ENCODE measurements around the gene KRT17.
"Not testable (repeated sequence)": the region's sequence is repeated elsewhere in the genome, so short reads cannot be mapped to it uniquely, and the experiment has no call there.

The KRT17 gene

DNA sequence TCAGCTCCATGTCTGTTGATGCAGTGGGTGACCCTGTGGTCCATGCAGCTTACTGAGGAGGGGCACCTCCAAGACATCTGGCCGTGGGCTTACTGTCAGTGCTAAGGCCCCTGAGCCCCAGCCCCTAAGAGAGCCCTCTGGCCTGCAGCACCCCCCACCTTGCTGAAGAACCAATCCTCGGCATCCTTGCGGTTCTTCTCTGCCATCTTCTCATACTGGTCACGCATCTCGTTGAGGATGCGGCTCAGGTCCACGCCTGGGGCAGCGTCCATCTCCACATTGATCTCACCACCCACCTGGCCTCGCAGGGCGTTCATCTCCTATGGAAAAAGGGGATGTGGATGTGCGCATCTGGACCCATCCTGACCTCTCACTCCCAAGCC lies 2.9 kb downstream of the KRT17 start:
- DNase-seq (ENCODE audit: low read depth in 2 of 2, low spot score in 1 of 2) = not testable (repeated sequence)

DNA sequence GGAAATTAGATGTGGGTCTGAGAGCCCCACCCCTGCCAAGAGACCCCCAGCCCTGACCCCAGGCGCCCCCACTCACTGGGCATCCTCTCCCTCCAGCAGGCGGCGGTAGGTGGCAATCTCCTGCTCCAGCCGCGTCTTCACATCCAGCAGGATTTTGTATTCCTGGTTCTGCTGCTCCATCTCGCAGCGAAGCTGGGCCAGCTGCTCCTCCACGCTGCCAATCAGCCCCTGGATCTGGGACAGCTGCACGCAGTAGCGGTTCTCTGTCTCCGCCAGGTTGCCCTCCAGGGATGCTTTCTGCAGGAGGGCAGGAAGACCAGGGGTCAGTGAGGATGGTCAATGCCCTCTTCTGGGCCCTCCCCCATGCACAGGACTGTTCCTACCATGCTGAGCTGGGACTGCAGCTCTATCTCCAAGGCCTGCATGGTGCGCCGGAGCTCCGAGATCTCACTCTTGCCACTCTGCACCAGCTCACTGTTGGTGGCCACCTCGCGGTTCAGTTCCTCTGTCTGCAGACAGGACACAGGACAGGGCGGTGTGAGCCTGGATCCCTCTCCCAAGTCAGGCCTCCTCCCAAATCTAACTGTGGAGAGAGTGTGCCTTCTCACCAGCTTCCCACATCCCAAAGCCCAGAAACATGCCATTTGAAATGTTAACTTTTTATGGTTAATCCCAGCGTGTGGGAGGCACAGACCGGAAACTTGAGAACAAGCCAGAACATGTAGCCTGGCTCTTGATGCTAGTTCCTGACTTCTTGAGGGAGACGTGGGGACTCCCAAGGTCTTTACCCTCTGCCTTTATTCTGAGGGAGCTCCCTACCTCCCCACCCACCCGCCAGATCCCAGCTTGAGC lies 3.6 kb downstream of the KRT17 start:
- DNase-seq (ENCODE audit: low read depth in 2 of 2, low spot score in 1 of 2) = no peak

DNA sequence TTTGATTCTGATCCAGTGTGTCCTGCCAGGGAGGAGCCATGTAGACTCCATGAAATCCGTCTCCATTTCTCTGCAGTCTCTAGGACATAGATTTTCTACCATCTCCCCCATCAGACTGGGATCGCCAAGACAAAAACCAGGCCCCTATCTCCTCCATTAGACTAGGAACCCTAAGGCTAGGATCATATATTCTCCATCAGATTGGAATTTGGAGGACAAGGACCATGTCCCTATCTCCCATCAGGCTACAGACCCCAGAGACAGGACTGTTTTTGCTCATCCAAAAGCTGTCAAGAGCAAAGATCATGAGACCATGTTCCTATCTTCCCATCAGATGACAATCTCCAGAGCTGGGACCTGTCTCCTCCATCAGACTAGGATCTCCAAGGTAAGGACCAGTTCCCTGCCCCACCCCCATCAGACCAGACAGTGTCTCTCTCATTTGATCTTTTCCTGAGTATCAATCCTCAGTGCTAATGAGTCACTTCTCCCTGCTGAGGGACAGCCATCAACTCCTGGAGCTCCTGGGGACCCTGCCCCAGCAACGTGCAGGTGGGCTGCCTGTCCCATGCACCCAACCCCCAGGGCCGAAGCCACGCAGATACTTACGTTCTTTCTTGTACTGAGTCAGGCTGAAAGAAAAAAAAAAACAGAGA lies 4.3 kb downstream of the KRT17 start:
- not testable (repeated sequence) for DNase-seq (ENCODE audit: low read depth in 2 of 2, low spot score in 1 of 2)

DNA sequence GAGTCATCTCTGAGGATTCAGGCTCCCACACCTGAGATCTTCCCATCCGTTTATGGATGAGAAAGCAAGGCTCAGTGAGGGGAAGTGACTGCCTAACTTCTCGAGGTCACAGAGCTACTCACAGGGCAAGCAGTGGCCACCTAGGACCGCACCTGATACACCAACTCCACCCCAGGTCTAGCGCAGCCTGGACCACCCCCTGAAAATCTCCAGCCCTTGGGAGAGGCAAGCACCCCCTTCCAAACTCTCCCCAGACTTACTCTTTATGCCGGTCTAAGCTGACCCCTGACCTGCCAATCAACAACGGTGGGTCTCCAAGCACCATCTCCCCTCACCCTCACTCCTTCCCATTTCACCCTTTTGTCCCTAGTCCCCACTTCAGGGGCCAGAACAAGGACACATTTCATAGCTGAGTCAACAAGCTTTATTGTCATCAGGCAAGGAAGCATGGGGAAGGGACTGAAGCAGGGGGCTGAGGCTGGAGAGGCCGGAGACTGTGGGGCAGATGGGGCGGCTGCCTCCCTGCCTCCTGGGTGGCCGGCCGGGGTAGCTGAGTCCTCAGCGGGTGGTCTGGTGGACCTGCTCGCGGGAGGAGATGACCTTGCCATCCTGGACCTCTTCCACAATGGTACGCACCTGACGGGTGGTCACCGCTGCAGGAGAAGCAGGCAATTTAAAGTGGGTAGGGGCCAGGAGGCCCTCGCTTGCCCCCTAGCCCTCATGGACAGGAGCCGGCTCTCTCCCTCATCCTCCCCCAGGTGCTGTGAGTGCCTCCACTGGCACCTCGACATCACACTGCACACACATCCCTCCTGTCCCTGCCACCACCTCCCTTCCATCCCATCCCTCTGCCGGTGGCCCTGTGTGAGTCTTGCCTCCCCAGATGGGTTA lies 5.1 kb downstream of the KRT17 start:
- DNase-seq (ENCODE audit: low read depth in 2 of 2, low spot score in 1 of 2) = no peak

DNA sequence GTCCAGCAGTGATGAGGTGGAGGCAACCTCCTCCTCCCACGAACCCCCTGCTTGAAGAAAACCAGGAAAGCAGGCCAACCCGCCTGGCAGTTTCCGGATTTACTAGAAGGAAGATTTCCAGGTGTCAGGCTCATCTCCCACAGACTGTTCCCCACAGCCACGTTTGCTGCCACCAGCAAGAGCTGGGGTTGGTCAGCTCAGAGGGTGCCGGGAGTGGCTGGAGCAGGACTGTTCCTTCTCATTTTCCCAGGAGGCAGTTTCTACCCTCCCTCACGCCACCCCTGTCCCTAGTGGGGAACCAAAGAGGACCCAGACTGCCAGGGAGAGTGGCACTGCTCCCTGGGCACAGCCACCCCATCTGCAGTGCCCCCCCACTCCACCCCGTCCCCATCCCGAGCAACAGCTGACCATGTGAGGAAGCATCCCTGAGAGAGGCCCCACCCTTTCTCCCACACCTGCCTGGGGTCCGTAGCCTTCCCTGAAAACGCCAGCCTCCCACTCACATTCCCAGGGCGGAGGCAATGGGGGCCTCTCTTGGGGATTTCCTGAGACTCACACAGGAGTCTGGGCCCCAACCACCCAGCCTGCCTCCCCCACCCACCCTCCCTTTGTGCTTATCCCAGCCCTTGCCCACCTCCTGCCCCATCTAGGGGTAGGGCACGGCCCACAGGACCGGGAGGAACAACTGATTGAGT lies 5.9 kb downstream of the KRT17 start:
- DNase-seq (ENCODE audit: low read depth in 2 of 2, low spot score in 1 of 2) = no peak

DNA sequence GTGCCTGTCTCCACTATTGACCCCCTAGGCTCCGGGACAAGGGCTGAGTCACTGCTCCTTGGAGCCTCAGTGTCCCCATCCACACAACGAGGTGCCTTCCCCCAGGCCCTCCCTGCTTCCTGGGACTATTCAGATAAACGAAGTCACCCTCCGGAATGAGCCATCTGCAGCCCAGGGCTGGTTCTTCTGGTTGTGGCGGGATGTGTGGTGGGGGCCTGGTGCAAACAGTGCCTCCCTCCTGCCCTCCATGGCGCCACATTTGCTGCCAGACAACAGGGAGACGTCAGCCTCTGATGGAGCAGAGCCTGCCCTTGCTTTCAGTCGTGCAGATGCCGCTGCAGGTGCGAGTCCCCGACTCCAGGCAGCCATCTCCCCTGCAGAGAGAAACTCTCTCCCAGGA lies 6.7 kb downstream of the KRT17 start:
- DNase-seq (ENCODE audit: low read depth in 2 of 2, low spot score in 1 of 2) = no peak

DNA sequence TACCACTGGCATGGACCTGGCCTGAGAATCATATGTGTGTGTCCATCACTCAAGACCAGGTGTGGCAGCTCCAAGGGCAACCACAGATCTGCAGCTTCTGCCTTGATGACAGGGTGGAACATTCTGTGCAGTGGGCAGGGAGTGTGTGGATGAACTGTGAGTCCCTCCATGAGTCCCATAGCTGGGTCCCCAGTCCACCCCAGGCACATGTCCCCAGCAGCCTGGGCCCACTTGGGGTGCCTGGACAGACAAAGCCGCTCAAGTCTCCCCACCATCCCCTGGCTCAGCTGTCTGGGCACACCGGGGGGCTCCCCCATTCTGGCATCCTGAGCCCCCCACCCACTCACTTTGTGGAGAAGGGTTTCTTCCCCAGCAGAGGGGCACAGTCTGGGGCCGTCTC lies 7.2 kb downstream of the KRT17 start:
- no peak for DNase-seq (ENCODE audit: low read depth in 2 of 2, low spot score in 1 of 2)

DNA sequence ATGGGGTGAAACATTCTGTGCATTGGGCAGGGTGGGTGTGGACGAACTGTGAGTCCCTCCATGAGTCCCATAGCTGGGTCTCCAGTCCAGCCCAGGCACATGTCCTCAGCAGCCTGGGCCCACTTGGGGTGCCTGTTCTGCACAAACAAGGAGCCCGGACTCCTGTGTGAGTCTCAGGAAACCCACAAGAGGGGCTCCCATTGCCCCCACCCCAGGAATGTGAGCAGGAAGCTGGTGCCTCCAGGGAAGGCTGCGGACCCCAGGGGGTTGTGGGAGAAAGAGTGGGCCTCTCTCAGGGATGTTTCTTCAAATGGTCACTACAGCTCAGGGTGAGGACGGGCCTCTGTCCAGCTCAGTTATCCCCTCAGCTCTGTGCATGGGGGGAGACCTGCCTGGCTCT lies 7.9 kb downstream of the KRT17 start:
- not testable (repeated sequence) for DNase-seq (ENCODE audit: low read depth in 2 of 2, low spot score in 1 of 2)

DNA sequence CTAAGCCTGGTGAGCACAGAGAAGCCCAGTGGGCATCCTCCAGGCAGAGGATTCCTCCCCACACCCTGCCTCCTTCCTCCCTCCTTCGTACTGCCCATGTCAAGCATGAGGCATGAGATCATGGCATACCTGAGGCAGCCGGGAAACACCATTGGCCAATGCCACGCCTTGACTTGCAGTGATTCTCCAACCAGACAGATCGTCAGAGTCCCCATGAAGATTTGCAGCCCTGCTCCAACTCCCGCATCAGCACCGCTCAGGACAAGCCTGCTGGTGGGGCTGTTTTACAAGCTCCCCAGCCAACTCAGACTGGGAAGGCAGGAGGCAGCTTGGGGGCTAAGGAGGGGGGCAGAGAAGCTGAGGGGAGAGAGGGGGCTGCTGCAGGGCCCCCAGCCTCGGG lies 8.9 kb downstream of the KRT17 start:
- no peak for DNase-seq (ENCODE audit: low read depth in 2 of 2, low spot score in 1 of 2)

DNA sequence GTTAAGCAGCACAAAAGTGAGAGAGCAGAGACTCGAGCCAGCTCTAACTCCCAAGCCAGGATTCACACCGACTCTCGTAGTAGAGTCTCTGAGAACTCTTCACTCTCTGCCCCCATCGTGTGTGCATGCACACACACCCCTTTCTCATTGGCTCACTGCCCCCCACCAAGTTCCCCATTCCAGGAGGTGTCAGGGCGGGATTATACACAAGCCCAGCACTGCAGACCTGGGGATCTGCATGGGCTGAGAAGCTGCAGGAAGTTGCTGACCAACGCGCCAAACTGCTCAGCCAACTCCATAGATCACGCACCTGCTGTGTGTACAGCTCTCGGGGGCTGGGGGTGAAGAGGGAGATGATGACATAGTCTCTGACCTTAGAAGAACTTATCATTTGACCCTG lies 9.6 kb downstream of the KRT17 start:
- DNase-seq (ENCODE audit: low read depth in 2 of 2, low spot score in 1 of 2) = not testable (repeated sequence)

DNA sequence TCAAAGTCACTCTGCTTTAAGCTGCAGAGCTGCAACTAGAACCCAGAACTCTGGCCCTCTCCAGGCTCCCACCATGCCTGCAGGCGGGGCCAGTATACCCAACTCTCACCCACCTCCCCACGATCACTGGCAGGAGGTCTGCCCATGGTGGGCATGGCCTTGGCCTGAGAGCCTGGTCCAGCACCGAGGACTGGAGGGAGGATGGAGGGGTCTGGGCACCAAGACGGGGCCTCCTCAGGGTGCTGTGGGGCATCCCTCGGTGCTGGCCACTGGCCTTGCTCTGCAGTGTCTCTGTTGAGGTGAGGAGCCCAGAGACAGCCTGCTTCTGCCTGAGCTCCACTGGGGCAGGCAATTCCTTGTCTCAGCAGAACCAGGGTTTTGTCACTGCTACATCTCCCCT lies 10.3 kb downstream of the KRT17 start:
- DNase-seq (ENCODE audit: low read depth in 2 of 2, low spot score in 1 of 2) = no peak

DNA sequence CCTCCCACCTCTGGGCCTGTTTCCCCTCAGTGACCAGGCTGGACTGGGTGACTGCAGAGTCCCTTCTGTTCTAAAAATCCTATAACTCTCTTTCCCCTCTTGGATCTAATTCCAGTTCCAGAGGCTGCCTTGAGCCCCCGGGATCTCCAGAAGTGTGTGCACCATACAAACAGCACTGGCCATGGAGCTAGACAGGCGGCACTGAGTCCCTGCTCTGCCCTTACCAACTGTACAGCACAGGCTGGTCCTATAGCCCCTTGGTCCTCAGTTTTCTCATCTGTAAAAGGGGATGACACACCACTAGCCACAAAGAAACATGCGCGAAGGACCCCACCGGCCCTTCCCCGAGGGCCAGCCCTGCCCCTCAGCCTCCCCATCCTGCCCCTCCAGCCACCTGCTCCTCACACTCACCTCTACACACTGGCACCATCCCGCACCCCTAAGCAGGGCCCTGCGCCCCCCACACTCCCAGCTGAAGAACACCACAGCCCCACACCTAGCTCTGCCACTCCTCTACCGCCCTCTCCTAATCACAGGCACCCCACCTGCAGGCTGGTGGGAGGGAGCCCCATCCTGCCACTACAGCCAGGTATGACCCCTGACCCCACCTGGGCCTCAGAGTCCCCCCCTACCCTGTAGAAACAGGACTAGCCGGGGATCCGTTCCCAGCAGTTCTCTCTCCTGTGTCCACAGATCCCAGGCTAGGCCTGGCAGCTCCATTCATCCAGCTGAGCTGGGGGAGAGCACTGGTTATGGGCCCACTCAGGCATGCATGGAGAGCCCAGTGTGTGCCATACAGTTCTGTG lies 10.9 kb downstream of the KRT17 start:
- DNase-seq (ENCODE audit: low read depth in 2 of 2, low spot score in 1 of 2) = no peak

DNA sequence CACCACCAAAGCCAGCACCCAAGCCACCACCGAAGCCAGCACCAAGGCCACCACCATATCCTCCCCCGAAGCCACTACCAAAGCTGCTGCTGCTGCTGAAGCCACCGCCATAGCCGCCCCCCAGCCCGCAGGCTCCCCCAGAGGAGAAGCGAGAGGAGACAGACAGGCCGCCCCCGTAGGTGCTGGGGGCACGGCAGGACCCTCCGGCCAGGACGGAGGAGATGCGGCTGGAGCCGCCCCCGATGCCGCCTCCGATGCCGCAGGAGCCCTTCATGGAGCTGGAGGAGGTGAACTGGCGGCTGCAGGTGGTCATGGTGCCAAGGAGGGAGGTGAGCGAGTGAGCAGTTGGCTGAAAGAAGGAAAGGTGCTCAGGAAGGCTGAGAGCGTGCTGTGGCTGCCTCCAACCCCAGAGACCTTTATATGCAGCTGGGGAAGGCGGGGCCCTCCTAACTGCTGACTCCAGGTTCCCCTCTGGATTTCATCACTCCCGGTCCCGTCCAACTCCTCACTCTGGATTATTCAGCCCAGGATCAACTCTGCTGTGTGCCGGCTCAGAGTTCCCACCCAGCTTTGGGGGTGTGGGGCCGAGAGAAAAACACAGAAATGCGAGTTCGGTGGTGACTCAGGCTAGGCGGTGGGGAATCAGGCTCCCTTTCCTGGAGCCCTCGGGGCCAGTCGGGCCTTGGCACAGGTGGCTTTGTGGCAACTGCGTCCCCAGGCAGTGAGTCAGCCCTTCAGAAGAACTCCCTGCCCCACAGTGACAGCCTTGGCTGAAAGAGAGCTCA lies 11.8 kb downstream of the KRT17 start, which contains the start of gene KRT16:
Gene KRT16, minus strand, starts transcription at position 392 of the 785 bp plus-strand sequence. Its CDS starts 79 bp downstream, at position 313.
- DNase-seq (ENCODE audit: low read depth in 2 of 2, low spot score in 1 of 2) = not testable (repeated sequence)

DNA sequence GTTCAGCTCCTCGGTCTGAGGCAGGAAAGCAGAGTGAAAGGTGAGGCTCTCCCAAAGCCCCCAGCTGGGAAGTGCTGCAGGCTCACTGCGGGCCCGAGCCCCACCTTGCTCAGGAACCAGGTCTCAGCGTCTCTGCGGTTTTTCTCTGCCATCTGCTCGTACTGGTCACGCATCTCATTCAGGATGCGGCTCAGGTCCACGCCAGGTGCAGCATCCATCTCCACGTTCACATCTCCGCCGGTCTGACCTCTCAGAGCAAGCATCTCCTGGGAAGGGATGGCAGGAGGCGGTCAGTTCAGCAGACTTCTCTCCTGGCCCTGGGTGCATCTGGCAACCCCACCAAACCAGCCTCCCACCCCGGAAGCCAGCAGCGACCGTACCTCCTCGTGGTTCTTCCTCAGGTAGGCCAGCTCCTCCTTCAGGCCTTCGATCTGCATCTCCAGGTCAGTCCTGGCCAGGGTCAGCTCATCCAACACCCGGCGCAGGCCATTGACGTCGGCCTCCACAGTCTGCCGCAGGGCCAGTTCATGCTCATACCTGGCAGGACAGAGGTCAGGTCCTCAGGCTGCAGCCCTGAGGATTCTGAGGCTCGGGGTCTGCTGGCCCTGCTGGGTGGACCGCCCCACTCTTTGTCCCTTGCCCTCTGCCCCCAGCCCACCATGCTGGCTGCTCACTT lies 13.3 kb downstream of the KRT17 start:
- DNase-seq (ENCODE audit: low read depth in 2 of 2, low spot score in 1 of 2) = no peak

DNA sequence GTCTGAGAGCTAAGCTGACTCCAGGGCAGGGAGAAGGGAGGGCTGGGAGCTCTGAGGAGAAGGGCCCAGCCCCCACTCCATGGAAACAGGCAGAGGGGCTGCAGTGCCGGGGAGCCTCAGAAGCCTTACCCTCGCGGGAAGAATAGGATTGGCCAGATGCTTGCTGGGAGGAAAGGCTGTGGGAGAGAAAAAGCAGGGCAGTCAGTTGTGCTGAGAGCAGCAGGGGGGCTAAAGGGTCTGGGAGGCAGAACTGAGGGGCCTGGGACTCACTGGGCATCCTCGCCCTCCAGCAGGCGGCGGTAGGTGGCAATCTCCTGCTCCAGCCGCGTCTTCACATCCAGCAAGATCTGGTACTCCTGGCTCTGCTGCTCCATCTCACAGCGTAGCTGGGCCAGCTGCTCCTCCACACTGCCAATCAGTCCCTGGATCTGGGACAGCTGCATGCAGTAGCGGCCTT lies 14.3 kb downstream of the KRT17 start:
- DNase-seq (ENCODE audit: low read depth in 2 of 2, low spot score in 1 of 2) = not testable (repeated sequence)

DNA sequence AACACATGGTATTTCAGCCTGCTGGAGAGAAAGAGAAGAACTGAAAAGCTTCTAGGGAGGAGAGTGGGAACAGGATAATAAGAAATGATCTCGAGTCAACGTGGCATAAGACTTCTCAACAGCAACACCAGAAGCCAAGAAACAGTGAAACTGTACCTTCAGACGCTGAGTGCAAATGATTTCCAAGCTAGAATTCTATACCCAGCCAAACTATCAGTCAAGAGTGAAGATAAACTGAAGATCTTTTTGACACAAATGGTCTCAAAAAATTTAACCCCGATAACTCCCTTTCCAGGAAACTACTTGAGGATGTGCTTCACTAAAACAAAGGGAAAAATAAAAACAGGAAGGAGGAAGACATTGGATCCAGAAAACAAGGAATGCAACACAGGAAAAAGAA lies 17.4 kb downstream of the KRT17 start:
- DNase-seq (ENCODE audit: low read depth in 2 of 2, low spot score in 1 of 2) = not testable (repeated sequence)

DNA sequence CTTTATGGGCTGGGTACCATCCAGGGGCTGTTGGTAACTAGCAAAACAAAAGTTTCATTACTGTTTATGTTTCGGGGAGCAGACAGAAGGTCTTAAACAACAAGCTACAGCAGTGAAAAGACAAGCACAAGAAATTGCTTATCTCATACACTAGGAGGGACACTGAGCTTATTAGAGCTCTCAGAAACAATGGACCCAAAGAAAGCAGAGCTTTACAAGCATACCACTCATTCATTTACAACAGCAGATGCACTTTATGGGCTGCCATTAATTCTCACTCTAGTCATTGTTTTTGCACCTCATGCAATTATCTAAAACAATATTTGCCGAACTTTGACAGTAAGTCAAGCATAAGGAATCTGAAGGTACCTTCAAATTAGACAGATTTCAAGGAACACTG lies 21.9 kb downstream of the KRT17 start:
- DNase-seq (ENCODE audit: low read depth in 2 of 2, low spot score in 1 of 2) = no peak

DNA sequence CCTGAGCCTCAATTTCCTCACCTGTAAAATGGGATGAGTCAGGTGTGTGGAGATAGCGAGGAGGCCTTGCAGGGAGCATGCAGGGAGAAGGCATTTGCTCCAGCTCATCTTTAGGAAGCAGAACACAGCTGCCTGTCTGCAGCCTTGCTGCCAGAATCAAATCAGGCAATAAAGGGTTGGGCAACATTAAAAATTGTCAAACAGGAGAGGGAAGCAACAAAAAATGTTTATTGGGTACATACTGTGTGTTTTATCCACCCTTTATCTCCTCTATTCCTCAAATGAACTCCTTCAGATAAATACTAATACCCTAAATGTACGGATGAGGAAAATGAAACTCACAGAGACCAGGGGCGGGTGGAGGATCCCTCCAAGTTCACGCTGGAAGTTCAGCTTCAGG lies 24.1 kb downstream of the KRT17 start:
- DNase-seq (ENCODE audit: low read depth in 2 of 2, low spot score in 1 of 2) = no peak

DNA sequence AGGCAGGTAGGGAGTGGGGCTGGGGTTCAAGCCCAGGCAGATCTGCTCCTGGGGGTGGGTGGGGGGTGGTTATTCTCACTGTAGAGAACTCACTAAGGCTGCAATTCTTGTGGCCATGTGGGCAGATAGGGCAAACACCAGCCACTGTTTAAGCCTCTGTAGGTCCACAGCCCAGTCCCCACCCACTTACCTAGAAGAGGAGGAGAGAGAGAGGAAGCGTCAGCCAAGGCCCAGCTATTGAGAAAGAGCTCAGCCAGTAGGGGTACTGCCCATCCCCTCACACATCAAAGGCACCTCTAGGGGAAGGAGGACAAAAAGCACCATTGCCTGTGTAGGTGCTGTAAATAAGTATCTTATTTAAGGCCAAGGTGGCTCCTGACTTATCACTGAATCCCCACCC lies 24.7 kb downstream of the KRT17 start:
- no peak for DNase-seq (ENCODE audit: low read depth in 2 of 2, low spot score in 1 of 2)
